Nephron (organoid): ENCODE data around the gene FN1.

Experiments used
- H3K27ac Mint-ChIP-seq, 3 experiments: 2 replicates each; pipeline ENCODE4 v1.8.0; 2020; ENCODE audit warnings: mixed read lengths in 3 of 3, mild to moderate bottlenecking in 2 of 3, moderate library complexity in 1 of 3
- H3K27me3 Mint-ChIP-seq: 2 replicates; pipeline ENCODE4 v1.8.0; 2021; ENCODE audit warnings: low read depth, mild to moderate bottlenecking, moderate library complexity, mixed read lengths
- H3K36me3 Mint-ChIP-seq: 2 replicates; pipeline ENCODE4 v1.8.0; 2020; ENCODE audit warnings: low read depth, mixed read lengths
- H3K4me1 Mint-ChIP-seq: 2 replicates; pipeline ENCODE4 v1.8.0; 2020; ENCODE audit warnings: mixed read lengths
- H3K4me3 Mint-ChIP-seq, 3 experiments: 2 replicates each; pipeline ENCODE4 v1.8.0; 2020; ENCODE audit warnings: mild to moderate bottlenecking in 3 of 3, mixed read lengths in 3 of 3, moderate library complexity in 2 of 3
- H3K9me3 Mint-ChIP-seq: 2 replicates; pipeline ENCODE4 v1.8.0; 2020; ENCODE audit warnings: mixed read lengths
- TF ChIP-seq, protein P1 (sequence below), 3 experiments: fragments of 200-600 bp; sonication (generic); IDR thresholded peaks; one replicate each; pipeline ENCODE4 v1.5.0; 2021; ENCODE audit warnings: antibody characterized with exemption in 3 of 3; ENCODE audit not compliant: unreplicated experiment in 3 of 3

FN1 gene

DNA sequence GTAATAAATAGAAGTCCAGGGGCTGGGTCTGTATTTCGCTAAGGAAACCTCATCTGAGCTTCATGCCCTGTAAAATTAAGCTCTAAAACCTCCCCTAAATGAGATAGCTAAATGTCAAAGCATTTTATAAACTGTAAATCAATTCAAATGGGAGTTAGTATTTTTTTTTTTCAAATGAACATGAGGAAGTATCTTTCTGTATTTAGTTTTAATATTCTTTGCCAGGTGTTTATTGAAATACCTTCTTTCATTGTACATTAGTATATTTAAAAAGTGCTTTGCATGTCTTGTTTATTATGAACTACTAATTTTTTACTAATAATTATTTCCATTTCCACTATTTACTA is 76.3 kb downstream of the FN1 start:
- Mint-ChIP-seq H3K27ac (no peak overlapping the region), H3K4me1 (no peaks in the 10 kb centered on the region), H3K36me3 (peaks cover 68% of the 10 kb centered on the region), H3K4me3 (no peak overlapping the region), H3K9me3 (no peaks in the 10 kb centered on the region), H3K27me3 (no peaks in the 10 kb centered on the region)
- TF ChIP-seq, protein P1, sequence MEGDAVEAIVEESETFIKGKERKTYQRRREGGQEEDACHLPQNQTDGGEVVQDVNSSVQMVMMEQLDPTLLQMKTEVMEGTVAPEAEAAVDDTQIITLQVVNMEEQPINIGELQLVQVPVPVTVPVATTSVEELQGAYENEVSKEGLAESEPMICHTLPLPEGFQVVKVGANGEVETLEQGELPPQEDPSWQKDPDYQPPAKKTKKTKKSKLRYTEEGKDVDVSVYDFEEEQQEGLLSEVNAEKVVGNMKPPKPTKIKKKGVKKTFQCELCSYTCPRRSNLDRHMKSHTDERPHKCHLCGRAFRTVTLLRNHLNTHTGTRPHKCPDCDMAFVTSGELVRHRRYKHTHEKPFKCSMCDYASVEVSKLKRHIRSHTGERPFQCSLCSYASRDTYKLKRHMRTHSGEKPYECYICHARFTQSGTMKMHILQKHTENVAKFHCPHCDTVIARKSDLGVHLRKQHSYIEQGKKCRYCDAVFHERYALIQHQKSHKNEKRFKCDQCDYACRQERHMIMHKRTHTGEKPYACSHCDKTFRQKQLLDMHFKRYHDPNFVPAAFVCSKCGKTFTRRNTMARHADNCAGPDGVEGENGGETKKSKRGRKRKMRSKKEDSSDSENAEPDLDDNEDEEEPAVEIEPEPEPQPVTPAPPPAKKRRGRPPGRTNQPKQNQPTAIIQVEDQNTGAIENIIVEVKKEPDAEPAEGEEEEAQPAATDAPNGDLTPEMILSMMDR (IDR thresholded peaks at IDR 0.05; ENCODE audit: unreplicated experiment in 3 of 3), result no peak

GRCh38 chr2:215358891-215359575 is 76.8 kb downstream of the FN1 start:
- H3K36me3 Mint-ChIP-seq, result peaks cover 66% of the 10 kb centered on the region
- H3K4me3 Mint-ChIP-seq, result no peak overlapping the region
- no peak overlapping the region for H3K27ac Mint-ChIP-seq
- TF ChIP-seq, protein P1 (IDR thresholded peaks at IDR 0.05; ENCODE audit: unreplicated experiment in 3 of 3), result no peak
- no peaks in the 10 kb centered on the region for H3K4me1 Mint-ChIP-seq
- H3K27me3 Mint-ChIP-seq, result no peaks in the 10 kb centered on the region
- no peaks in the 10 kb centered on the region for H3K9me3 Mint-ChIP-seq

DNA sequence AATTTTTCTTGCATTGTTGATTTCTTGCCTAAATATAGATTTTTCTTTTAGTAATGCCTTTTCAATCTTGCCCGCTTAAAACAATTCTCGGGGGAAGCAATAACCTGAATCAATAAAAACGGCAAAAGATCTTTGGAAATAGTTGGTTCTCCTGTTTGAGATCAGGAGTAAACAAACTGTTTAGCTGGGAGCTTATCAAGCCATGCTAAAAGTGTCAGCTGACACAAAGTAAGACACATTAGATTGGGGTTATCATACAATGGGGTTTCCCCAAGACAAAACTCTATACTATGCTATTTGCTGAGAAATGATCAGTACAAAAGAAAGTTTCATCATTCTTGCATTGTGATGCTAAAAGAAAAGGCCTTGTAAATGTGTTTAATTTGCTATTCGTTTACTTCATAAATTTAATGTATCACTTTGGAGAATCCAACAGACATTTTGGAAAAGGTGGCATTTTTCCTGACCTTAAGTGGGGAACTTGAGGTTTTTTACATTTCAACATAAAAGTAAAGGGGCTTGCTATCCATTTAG is 77.5 kb downstream of the FN1 start:
- Mint-ChIP-seq H3K4me3 (no peak overlapping the region), H3K27me3 (no peaks in the 10 kb centered on the region), H3K27ac (no peak overlapping the region), H3K9me3 (no peaks in the 10 kb centered on the region), H3K4me1 (no peaks in the 10 kb centered on the region), H3K36me3 (peaks cover 61% of the 10 kb centered on the region)
- TF ChIP-seq, protein P1 (IDR thresholded peaks at IDR 0.05; ENCODE audit: unreplicated experiment in 3 of 3), result no peak

GRCh38 chr2:215357660-215358059 is 78.2 kb downstream of the FN1 start:
- no peaks in the 10 kb centered on the region for H3K27me3 Mint-ChIP-seq
- H3K9me3 Mint-ChIP-seq, result no peaks in the 10 kb centered on the region
- H3K4me1 Mint-ChIP-seq, result no peaks in the 10 kb centered on the region
- TF ChIP-seq, protein P1 (IDR thresholded peaks at IDR 0.05; ENCODE audit: unreplicated experiment in 3 of 3), result no peak
- peaks cover 62% of the 10 kb centered on the region for H3K36me3 Mint-ChIP-seq
- no peak overlapping the region for H3K4me3 Mint-ChIP-seq
- H3K27ac Mint-ChIP-seq, result no peak overlapping the region

DNA sequence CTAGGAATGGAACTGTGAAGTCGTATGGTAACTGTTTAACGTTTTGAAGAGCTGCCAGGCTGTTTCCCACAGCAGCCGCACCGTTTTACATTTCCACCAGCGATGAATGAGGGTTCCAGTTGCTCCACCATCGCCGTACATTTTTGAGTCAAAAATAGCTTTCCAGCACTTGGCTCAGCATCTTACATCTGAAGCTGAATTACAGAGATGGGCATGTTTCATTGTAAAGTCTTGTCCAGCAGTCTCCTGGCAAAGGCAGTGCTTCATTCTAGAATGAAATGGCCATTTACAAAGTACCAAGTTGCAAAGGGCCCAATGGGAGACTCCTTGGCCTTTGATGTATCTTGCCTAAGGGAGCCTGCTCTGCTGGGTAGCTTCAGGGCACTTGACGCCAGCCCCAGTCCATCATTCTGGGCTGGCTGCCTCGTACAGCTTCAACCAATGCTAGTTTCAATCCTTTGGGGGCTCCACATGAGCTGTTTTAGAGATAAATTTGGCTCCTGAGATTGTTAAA is 78.9 kb downstream of the FN1 start:
- no peak overlapping the region for H3K27ac Mint-ChIP-seq
- H3K27me3 Mint-ChIP-seq, result no peaks in the 10 kb centered on the region
- no peak overlapping the region for H3K4me3 Mint-ChIP-seq
- peaks cover 58% of the 10 kb centered on the region for H3K36me3 Mint-ChIP-seq
- TF ChIP-seq, protein P1 (IDR thresholded peaks at IDR 0.05; ENCODE audit: unreplicated experiment in 3 of 3), result no peak
- no peaks in the 10 kb centered on the region for H3K9me3 Mint-ChIP-seq
- H3K4me1 Mint-ChIP-seq, result no peaks in the 10 kb centered on the region
